Measurements from ENCODE around the gene SPACDR. TPM values are rescaled to one million over a fixed set of nuclear protein-coding genes. Genes with fewer than 3 reads are reported as not detected.
"Not testable (repeated sequence)": the region's sequence is repeated elsewhere in the genome, so short reads cannot be mapped to it uniquely, and the experiment has no call there.

The SPACDR gene
- total RNA-seq, 5 donors from 2014 or later (not counting 1 experiment from before 2014, with no cell fraction given) = 1.3 to 4.0 (median 3.3) TPM

DNA sequence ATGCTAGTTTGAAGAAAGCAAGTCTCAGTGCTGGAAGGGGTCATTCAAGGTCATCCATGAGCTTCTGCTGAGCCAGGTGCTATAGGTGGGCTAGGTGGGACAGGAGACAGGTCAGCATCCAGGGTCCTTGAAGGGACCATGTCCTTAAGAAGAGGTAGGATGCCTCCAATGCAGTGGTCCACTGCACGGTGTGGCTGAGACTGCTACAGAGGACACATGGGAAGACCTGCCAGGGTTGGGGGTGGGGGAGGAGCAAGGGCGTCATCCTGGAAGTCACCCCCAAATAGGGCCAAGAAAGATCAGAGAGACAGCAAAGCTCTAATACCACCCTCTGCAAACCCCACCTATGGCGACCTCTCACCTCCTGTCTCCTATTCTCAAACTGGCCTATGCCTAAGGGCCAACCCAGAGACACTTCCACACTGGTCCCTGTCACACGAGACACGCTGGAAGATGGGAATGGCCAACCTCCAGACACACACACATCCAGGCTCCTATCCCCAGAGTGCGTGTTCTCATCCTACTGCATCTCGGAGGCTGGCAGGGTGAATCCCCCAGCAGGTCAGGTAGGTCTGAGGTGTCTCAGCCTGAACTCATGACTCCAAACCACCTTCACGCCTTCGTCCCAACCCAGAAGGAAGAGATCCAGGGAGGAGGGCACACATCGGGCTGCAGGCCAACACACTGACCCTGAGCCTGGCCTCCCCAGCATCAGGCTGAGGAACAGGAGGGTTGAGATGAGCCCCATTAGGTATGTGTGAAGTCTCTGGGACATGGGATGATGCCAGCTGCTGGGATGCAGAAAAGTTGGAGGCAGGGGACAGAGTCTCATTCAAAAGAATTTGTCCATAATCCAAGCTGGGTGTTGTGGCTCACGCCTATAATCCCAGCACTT is 22.2 kb downstream of the SPACDR start:
- H3K4me1 Mint-ChIP-seq = peaks cover 7 to 15% (median 8%) of the 10 kb centered on the region in 3 donors
- no peaks in the 10 kb centered on the region for H3K27me3 Mint-ChIP-seq
- no peaks in the 10 kb centered on the region for H3K36me3 Mint-ChIP-seq
- WGBS (ENCODE audit: insufficient coverage) = 83% methylated on average over 4 of the region's 11 CpGs
- no peak overlapping the region for H3K4me3 Mint-ChIP-seq
- Histone ChIP-seq H3K4me1 (ENCODE audit: control insufficient read depth in 1 of 2, extremely low read depth in 1 of 2, insufficient read depth in 2 of 2, low read length in 2 of 2) (peaks cover 2 to 15% of the 10 kb centered on the region in 2 experiments), H3K9me3 (no peaks in the 10 kb centered on the region), H3K27me3 (replicated peaks in 1 of 2; ENCODE audit: control insufficient read depth in 2 of 2, extremely low read depth in 1 of 2, insufficient read depth in 2 of 2, low read length in 1 of 2) (no peaks in the 10 kb centered on the region), H3K36me3 (ENCODE audit: control insufficient read depth in 2 of 2, extremely low read depth in 1 of 2, insufficient read depth in 1 of 2, low read length in 1 of 2) (no peaks in the 10 kb centered on the region), H3K27ac (ENCODE audit: low read length) (no peak overlapping the region), H3K4me3 (ENCODE audit: control insufficient read depth in 1 of 2, extremely low read depth in 1 of 2, low read length in 1 of 2) (no peak overlapping the region)
- POLR2A ChIA-PET = interaction anchor here in 1 of 2 donors (0.8 kb wide), 1 partner anchor 14 kb away, joined by 4 read pairs; the partner anchor contains the start of gene ZCWPW1
- no peak for DNase-seq
- CTCF ChIA-PET = interaction anchor here in 1 of 2 donors (0.5 kb wide), 1 partner anchor 256 kb away, joined by 4 read pairs; no protein-coding TSS in a partner anchor
- no peaks in the 10 kb centered on the region for H3K9me3 Mint-ChIP-seq
- ATAC-seq (replicated peaks in 1 of 4) = no peak
- H3K27ac Mint-ChIP-seq = no peak overlapping the region

DNA sequence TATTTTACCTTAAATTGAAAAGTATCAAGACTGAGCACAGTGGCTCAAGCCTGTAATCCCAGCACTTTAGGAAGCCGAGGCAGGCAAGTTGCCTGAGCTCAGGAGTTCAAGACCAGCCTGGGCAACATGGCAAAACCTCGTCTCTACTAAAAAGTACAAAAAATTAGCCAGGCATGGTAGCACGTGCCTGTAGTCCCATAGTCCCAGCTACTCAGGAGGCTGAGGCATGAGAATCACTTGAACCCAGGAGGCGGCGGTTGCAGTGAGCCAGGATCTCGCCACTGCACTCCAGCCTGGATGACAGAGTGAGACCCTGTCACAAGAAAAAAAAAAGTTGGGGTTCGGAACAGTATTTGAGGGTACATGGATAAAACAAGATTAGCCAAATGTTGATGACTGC is 24.8 kb downstream of the SPACDR start:
- not testable (repeated sequence) for H3K27ac Mint-ChIP-seq; H3K4me3 Mint-ChIP-seq; H3K4me3 ChIP-seq (ENCODE audit: control insufficient read depth in 1 of 2, extremely low read depth in 1 of 2, low read length in 1 of 2); ATAC-seq (replicated peaks in 1 of 4); DNase-seq; H3K27me3 ChIP-seq (replicated peaks in 1 of 2; ENCODE audit: control insufficient read depth in 2 of 2, extremely low read depth in 1 of 2, insufficient read depth in 2 of 2, low read length in 1 of 2); H3K36me3 ChIP-seq (ENCODE audit: control insufficient read depth in 2 of 2, extremely low read depth in 1 of 2, insufficient read depth in 1 of 2, low read length in 1 of 2); H3K27ac ChIP-seq (ENCODE audit: low read length); H3K36me3 Mint-ChIP-seq; H3K9me3 Mint-ChIP-seq; H3K9me3 ChIP-seq; H3K27me3 Mint-ChIP-seq
- H3K4me1 ChIP-seq (ENCODE audit: control insufficient read depth in 1 of 2, extremely low read depth in 1 of 2, insufficient read depth in 2 of 2, low read length in 2 of 2) = peaks cover 8 to 21% of the 10 kb centered on the region in 2 experiments
- peaks cover 13 to 24% (median 14%) of the 10 kb centered on the region in 3 donors for H3K4me1 Mint-ChIP-seq
- POLR2A ChIA-PET = interaction anchor here in 1 of 2 donors (0.7 kb wide), 1 partner anchor 238 kb away, joined by 3 read pairs; no protein-coding TSS in a partner anchor
- CTCF ChIA-PET = interaction anchor here in 1 of 2 donors (0.7 kb wide), 1 partner anchor 15 kb away, joined by 3 read pairs; no protein-coding TSS in a partner anchor
- WGBS (ENCODE audit: insufficient coverage) = 92% methylated on average over 6 of the region's 7 CpGs

DNA sequence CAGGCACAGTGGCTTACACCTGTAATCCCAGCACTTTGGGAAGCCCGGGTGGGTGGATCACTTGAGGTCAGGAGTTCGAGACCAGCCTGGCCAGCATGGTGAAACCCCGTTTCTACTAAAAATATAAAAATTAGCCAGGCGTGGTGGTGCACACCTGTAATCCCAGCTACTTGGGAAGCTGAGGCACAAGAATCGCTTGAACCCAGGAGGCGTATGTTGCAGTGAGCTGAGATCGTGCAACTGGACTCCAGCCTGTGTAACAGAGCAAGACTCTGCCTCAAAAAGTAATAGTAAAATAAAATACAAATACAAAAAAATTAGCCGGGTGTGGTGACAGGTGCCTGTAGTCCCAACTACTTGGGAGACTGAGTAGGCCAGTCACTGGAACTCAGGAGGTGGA is 25.3 kb downstream of the SPACDR start:
- not testable (repeated sequence) for ATAC-seq (replicated peaks in 1 of 4)

DNA sequence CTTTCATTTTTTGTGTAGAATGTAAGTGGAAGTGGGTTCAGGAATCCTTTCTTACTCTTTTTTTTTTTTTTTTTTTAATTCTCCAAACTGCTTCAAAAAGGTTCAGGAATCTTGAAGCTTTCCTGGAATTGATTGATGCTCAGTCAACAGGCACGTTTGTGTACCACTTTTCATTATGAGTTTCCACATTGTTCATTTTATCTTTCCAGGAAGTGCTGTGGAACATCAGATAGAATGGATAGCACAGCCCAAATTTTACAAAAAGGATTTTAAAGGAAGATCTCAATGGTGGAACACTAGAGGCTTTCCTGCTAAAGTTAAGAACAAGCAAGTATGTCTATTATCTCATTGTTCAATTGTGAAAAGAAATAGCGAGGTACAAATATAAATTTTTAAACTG is 25.9 kb downstream of the SPACDR start:
- H3K27ac Mint-ChIP-seq = peak overlapping the region; percentile 23 to 71
- peaks cover 23 to 32% (median 24%) of the 10 kb centered on the region in 3 donors for H3K4me1 Mint-ChIP-seq
- ATAC-seq (replicated peaks in 1 of 4) (no peak), DNase-seq (no peak)
- ChIA-PET CTCF (interaction anchor here (0.6 to 0.9 kb wide), 3 partner anchors 12 to 222 kb away, joined by 3 to 7 read pairs (median 3); no protein-coding TSS in a partner anchor), POLR2A (interaction anchor here in 1 of 2 donors (0.6 kb wide), 1 partner anchor 272 kb away, joined by 5 read pairs; no protein-coding TSS in a partner anchor)
- H3K27ac ChIP-seq (ENCODE audit: low read length) = no peak overlapping the region
- no peaks in the 10 kb centered on the region for H3K27me3 Mint-ChIP-seq
- H3K27me3 ChIP-seq (replicated peaks in 1 of 2; ENCODE audit: control insufficient read depth in 2 of 2, extremely low read depth in 1 of 2, insufficient read depth in 2 of 2, low read length in 1 of 2) = no peaks in the 10 kb centered on the region
- 80% methylated on average over 1 of the region's 2 CpGs for WGBS (ENCODE audit: insufficient coverage)
- H3K4me3 ChIP-seq (ENCODE audit: control insufficient read depth in 1 of 2, extremely low read depth in 1 of 2, low read length in 1 of 2) = no peak overlapping the region
- no peaks in the 10 kb centered on the region for H3K9me3 ChIP-seq
- peaks cover 13 to 32% of the 10 kb centered on the region in 2 experiments for H3K4me1 ChIP-seq (ENCODE audit: control insufficient read depth in 1 of 2, extremely low read depth in 1 of 2, insufficient read depth in 2 of 2, low read length in 2 of 2)
- peaks cover 18% of the 10 kb centered on the region for H3K36me3 Mint-ChIP-seq
- peaks cover 7 to 15% of the 10 kb centered on the region in 2 donors for H3K36me3 ChIP-seq (ENCODE audit: control insufficient read depth in 2 of 2, extremely low read depth in 1 of 2, insufficient read depth in 1 of 2, low read length in 1 of 2)
- no peak overlapping the region for H3K4me3 Mint-ChIP-seq
- no peaks in the 10 kb centered on the region for H3K9me3 Mint-ChIP-seq

More for the DNA sequence above, 25.3 kb downstream of the SPACDR start:
- not testable (repeated sequence) for H3K27ac ChIP-seq (ENCODE audit: low read length); H3K4me3 ChIP-seq (ENCODE audit: control insufficient read depth in 1 of 2, extremely low read depth in 1 of 2, low read length in 1 of 2); H3K9me3 ChIP-seq; H3K27me3 ChIP-seq (replicated peaks in 1 of 2; ENCODE audit: control insufficient read depth in 2 of 2, extremely low read depth in 1 of 2, insufficient read depth in 2 of 2, low read length in 1 of 2); H3K27ac Mint-ChIP-seq; H3K4me3 Mint-ChIP-seq; H3K36me3 ChIP-seq (ENCODE audit: control insufficient read depth in 2 of 2, extremely low read depth in 1 of 2, insufficient read depth in 1 of 2, low read length in 1 of 2); H3K27me3 Mint-ChIP-seq; H3K9me3 Mint-ChIP-seq
- peaks cover 13% of the 10 kb centered on the region for H3K36me3 Mint-ChIP-seq
- POLR2A ChIA-PET = interaction anchor here in 1 of 2 donors (0.6 kb wide), 1 partner anchor 271 kb away, joined by 5 read pairs; no protein-coding TSS in a partner anchor
- WGBS (ENCODE audit: insufficient coverage) = 92% methylated on average over 2 of the region's 8 CpGs
- H3K4me1 ChIP-seq (ENCODE audit: control insufficient read depth in 1 of 2, extremely low read depth in 1 of 2, insufficient read depth in 2 of 2, low read length in 2 of 2) = peaks cover 11 to 26% of the 10 kb centered on the region in 2 experiments
- H3K4me1 Mint-ChIP-seq = peaks cover 18 to 28% (median 19%) of the 10 kb centered on the region in 3 donors
- peak in 1 of 35 experiments; percentile 5 for DNase-seq
- CTCF ChIA-PET = interaction anchor here (0.6 to 0.7 kb wide), 3 partner anchors 12 to 221 kb away, joined by 3 to 7 read pairs (median 3); no protein-coding TSS in a partner anchor

DNA sequence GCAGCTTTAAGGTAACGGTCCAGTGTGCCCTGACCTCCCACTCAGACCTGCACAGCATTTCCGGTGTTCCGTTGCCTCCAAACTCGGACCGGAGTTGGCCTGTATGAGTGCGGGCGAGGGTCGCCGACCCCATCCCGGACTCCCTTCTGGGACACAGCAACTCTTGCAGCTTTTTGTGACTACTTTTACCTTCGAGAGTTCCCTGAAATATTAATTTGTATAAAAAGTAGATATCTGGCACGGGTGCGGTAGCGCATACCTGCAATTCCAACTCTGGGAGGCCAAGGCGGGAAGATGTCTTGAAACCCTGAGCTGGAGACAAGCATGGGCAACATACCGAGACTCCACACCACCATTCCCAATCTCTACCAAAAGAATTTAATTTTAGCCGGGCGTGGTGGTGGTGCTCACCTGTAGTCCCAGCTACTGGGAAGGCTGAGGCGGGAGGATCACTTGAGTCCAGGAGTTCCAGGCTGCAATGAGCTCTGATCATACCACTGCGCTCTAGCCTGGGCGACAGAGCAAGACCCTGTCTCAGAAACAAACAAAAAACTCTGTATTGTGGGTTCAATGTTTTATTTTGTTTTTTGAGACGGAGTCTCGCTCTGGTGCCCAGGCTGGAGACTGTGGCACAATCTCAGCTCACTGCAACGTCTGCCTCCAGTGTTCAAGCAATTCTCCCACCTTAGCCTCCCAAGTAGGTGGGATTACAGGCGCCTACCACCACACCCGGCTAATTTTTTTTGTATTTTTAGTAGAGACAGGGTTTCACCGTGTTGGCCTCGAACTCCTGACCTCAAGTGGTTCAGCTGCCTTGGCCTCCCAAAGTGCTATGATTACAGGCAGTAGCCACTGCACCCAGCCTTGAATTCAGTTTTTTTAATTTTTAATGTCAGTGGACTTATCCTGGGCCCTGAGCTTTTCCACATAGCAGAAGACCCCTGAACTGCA is 26.6 kb downstream of the SPACDR start:
- POLR2A ChIA-PET = interaction anchor here (0.6 to 1.0 kb wide), 2 partner anchors 90 to 104 kb away, joined by 3 read pairs; no protein-coding TSS in a partner anchor
- Histone ChIP-seq H3K27ac (ENCODE audit: low read length) (no peak overlapping the region), H3K4me3 (ENCODE audit: control insufficient read depth in 1 of 2, extremely low read depth in 1 of 2, low read length in 1 of 2) (no peak overlapping the region), H3K4me1 (ENCODE audit: control insufficient read depth in 1 of 2, extremely low read depth in 1 of 2, insufficient read depth in 2 of 2, low read length in 2 of 2) (peaks cover 14 to 38% of the 10 kb centered on the region in 2 experiments), H3K27me3 (replicated peaks in 1 of 2; ENCODE audit: control insufficient read depth in 2 of 2, extremely low read depth in 1 of 2, insufficient read depth in 2 of 2, low read length in 1 of 2) (no peaks in the 10 kb centered on the region), H3K9me3 (no peaks in the 10 kb centered on the region), H3K36me3 (ENCODE audit: control insufficient read depth in 2 of 2, extremely low read depth in 1 of 2, insufficient read depth in 1 of 2, low read length in 1 of 2) (peaks cover 7 to 23% of the 10 kb centered on the region in 2 donors)
- CTCF ChIA-PET = interaction anchor here (0.5 to 1.4 kb wide), 7 partner anchors 12 to 268 kb away, joined by 3 to 6 read pairs (median 3); partner anchors contain the start of gene POP7 (in 1 of the 2)
- Mint-ChIP-seq H3K27ac (peak overlapping the region in 1 of 2 donors; percentile 23), H3K9me3 (no peaks in the 10 kb centered on the region), H3K4me1 (peaks cover 30 to 35% (median 31%) of the 10 kb centered on the region in 3 donors), H3K36me3 (peaks cover 24% of the 10 kb centered on the region), H3K27me3 (no peaks in the 10 kb centered on the region), H3K4me3 (peak overlapping the region in 2 of 3 donors; percentile 93 to 94)
- no peak for DNase-seq
- WGBS (ENCODE audit: insufficient coverage) = 97% methylated on average over 17 of the region's 28 CpGs
- ATAC-seq (replicated peaks in 1 of 4) = no peak
